HS-27A (cell line): ENCODE measurements around the gene LMBRD1.

ENCODE experiments used
- DNase-seq: peaks from one replicate; pipeline ENCODE4 v3.0.0-alpha.2; 2012; ENCODE audit warnings: low read depth, missing footprints

The LMBRD1 gene

DNA sequence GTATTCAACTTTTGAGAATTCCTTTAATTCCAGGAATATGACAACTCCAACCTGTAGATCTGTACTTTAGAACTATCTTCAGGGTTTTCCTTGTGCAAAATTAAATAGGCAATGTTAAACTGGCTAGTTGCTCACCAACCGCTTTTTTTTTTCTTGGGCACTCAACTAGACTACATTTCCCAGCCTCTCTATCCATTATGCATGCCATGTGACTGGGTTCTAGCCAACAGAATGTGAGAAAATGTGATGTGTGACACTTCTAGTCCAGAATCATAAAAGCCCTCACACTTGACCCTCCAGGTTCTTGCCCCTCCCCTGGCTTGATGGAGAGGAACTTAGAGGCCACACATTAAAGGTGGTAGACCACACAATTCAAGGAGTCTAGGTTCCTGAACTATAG is 166.0 kb downstream of the LMBRD1 start:
- DNase-seq = no peak

DNA sequence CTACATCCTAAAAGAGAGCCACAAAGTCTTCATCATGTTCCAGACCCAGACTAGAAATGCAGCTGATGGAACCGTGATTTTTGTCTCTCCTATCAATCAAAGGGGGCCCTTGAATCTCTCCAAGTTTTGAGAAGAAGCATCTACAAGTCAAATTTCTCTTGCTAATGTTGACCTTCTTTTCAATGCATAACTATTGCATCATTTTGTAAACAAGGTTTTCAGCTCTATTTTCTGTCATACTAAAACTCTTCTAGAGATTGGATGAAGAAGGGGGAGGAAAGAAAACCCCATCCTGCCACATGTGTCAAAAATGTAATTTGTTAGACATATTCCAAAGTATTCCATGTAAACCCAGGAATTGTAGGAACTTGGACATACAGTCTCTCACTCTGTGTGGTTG is 169.2 kb downstream of the LMBRD1 start:
- DNase-seq = no peak

DNA sequence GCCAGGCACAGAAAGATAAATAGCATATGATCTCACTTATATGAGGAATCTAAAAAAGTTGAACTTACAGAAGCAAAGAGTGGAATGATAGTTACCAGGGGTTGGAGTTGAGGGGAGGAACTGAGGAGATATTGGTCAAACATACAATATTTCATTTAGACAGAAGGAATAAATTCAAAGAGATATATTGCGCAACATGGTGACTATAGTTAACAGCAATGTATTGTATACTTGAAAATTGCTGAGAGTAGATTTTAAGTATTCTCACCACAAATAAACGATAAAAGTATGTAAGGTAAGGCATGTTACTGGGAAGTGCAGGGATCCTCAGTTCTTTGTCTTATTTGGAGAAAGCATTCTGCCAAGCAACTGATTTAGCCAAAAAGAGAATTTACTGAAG is 171.9 kb downstream of the LMBRD1 start:
- no peak for DNase-seq
